NCI-H2081 (cell line): ENCODE results near the gene EBF3.

Experiments
- DNase-seq, 2 experiments: peaks; one replicate each; lab custom pipeline; 2025; lab: John Stamatoyannopoulos, UW

The EBF3 gene

DNA sequence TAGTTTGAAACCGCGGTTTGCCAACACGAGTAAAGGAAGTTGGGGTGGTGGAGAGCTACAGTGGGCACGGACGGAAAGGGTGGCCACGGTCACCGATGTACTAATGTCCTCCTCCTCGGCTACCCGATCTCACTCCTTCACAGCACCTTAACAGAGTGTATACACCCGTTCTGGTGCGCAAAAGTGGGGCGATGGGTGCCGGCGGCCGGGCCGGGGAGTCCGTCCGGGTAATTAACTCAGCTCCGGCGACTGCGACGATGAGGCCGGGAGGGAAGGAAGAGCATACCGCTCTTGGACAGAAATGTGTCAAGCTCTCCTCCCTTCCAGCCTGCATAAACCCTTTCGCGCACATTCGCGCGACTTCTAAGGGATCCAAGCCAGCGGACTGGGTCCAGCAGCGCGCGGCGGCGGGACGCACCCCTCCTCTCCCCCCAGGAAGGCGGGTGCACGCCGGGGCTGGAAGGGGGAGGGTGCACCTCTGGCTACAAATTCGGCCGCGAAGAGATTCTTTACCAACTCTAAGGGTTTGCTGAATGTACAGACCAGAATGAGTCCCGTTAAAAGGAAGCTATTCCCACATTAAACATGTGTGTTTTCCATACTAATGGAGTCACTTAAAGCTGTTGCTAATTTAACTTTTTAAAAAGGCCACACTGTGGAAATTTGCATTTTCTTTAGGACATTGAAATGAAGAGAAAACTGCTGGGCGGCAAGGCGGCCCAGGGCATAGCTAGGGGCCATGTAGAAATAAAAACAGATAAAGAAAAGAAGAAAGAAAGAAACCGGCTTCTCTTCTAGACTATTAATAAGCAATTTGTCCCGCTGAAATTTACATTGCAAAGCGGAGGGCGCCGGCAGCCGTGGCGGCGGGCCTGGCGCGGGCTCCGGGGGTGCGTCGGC, 6.6 kb upstream of the EBF3 start:
- DNase-seq, result no peak

- DNase-seq, result no peak
Measured at GRCh38 chr10:129969911-129970464, 5.9 kb upstream of the EBF3 start.

- no peak for DNase-seq
Measured at GRCh38 chr10:129969184-129969910, 5.3 kb upstream of the EBF3 start.

- DNase-seq, result no peak
Measured at GRCh38 chr10:129968853-129969183, 4.7 kb upstream of the EBF3 start.

DNA sequence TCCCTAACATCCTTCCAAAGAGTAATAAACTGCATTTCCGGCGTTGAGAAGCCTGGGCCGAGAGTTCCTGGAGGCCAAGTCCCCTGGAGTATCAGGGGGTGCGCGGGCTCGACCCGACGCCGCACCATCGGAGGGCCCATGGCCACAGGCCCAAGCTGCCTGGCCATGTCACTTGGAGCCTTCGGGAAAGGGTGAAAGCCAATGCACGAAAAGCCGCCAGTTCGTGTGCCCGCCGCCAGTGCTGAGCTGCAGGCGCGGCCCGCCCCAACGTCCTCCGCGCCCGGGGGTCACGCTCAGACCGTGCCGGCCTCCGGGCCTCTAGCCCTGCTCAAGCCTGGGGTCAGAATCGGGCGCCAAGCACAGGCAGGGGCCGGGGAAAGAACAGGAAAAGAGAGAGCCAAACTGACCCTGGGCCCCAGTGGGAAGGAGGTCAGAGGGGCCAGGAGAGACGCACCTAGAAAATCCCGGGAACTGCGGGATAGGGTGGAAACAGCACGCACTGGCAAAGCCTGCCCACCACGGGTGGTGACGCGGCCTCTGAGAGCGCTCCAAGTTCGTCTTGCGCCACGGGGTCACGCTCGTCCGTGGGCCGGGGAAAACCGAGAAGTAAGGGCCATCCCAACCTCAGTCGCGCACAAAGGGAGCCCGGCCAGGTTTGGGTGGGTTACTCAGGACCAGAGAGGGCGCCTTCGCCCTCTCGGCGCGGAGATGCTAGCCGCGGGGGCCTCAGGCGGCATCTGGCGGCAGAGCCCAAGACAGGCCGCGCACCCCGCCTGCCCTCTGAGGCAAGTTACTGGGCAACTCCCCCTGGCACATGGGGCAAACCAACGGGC, 4.2 kb upstream of the EBF3 start:
- DNase-seq, result no peak

DNA sequence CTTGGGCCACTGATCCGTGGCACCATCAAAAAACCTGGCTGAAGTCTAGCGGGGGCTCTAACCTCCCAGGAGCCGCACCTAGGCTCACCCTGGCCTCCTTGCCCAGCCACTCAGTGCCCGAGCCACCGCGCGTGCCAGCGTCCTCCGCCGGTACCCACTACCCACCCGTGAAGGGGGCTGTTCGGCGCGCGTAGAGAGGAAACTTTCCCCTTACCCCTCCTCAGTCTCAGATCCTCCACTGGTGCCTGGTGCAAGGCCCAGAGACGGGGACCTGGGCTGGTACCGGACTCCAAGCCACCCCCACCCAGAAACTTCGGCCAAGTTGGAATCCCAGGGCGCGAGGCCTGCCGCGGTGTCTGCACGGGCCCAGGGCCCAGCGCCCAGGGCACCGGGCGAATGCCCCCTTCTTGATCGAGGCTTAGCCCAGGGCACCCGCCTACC, 3.5 kb upstream of the EBF3 start:
- no peak for DNase-seq

DNA sequence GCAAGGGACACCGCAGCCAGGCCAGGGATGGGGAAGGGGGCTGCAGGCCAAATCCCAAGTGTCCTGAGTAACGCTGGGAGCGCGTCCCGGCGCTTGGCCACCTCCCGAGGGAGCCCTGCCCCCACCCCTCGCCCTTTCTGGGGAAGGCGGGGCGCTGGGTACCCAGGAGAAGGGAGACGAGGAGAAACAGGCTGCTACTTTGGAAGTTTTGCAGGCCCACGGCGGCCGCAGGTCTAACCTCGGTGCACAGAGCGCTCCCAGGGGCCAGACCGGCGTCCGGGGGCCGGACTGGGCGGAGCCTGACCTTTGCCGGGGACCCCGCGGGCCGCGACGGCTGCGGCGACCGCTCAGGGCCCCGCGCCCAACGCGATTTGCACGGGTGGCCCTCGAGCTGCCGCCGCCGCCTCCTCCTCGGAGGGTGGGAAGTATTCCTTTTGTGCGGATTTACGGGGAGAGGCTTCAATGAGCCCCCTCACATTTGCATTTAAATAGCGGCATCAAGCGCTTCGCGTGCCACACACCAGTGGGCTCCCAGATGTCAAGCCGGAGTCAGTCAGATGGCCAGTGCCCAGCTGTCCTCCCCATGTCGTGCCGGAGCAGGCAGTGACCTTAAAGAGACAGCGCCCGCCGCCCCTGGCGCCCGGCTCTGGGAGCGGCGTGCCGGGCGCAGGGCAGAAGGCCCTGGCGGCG, 3.0 kb upstream of the EBF3 start:
- no peak for DNase-seq

- DNase-seq, result no peak
Measured at GRCh38 chr10:129966370-129966888, 2.4 kb upstream of the EBF3 start.

- DNase-seq, result no peak
Measured at GRCh38 chr10:129965959-129966358, 1.9 kb upstream of the EBF3 start.

- DNase-seq, result no peak
Measured at GRCh38 chr10:129965425-129965808, 1.3 kb upstream of the EBF3 start.

- no peak for DNase-seq
Measured at GRCh38 chr10:129964611-129965424, 744 bp upstream of the EBF3 start.

GRCh38 chr10:129962872-129963640, 1.0 kb downstream of the EBF3 start:
- no peak for DNase-seq

GRCh38 chr10:129962031-129962871, 1.8 kb downstream of the EBF3 start:
- no peak for DNase-seq

DNA sequence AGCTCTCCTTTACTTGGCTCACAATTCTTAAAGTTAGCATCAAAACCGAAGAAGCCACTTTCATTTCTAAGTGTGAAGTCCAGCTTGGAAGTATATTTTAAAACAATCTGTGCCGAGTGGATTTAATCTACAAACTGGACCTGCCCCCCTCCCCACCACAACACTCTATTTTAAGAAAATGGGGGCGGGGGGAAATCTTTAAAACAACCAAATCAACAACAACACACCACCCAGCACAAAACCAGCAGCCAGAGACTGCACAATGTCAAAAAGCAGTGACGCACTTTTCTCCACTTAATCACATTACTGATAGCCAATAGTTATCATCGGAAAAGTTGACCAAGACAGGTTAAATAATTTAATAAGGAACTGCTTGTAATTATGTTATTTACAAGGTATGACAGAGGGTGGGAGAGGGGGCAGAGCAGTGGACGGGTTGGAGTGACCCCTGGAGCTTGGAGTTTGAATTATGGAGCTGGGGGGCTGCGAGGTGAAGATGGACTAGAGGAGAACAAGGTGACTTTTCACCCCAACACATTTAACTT, 2.8 kb downstream of the EBF3 start:
- no peak for DNase-seq

DNA sequence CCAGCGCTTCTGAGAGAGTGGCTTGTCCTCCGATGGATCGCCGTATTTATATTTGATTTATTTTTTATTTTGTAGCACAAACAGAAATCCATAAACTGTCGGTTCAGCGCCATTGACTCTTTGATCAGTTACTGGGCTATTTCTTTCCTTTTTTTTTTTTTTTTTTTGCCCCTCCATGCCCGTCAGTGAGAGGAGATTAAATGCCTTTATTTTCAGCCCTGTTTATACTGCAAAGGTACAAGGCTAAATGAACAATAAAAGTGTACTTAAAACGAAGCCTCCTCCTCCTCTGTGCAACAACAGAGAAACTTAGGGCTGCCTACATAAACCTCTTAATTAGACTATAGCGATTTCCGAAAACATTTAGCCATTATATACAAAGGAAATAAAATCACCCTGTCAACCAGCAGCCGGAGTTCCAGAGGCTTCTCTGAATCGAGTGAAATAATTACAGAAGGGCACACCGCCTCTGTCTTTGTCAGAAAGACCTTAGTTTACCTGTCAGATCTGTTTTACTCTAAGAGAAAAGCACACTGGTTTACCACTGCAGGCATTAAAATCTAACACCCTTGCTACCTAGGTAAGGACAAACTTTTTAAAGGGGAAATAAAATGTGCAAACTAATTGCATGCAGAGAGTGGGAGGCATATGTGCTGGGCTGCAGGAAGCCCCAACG, 3.5 kb downstream of the EBF3 start:
- no peak for DNase-seq

GRCh38 chr10:129959544-129960480, 4.3 kb downstream of the EBF3 start:
- no peak for DNase-seq
